ENCODE results near the gene CXCL17.

CXCL17 gene

DNA sequence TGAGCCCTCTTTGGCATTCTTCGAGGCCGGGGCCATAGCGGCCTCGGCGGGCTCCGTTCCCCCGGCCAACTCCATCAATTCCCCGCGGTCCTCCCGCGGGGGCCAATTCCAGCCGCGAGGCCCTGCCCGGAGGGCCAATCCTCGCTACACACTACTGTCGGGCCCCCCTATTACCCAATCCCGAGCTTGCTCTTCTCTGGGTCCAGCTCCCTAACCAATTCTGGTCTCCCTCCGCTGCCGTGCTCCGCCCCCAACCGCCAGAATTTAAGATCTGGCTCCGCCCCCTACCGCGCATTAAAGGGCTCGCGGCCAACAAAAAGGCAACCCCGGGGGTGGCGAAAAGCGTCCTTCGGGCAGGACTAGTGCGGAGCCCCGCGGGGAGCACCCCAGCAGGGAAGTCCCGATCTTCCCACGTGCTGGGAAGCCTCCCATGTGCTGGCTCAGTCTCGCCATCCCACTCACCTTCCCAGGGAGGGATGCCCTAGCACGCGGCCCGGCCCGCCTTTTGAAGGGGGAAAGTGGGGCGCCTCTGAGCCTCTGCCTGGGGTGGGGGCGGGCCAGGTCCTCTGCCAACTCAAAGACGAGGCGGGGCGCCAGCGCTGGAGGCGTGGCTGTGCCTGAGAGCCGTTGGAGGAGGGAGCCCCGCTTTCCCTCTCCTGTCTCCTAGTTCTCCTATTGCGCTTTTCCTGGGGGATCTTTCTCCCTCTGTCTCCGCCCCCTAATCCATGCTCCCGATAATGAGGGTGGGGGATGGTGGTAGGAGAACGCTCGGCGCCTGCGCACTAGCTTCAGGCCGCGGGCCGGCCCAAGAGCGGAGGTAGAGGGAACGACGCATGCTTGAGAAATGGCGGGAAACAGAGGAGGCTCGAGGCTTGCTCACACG, 19.0 kb downstream of the CXCL17 start:
- DNase-seq = no peak

DNA sequence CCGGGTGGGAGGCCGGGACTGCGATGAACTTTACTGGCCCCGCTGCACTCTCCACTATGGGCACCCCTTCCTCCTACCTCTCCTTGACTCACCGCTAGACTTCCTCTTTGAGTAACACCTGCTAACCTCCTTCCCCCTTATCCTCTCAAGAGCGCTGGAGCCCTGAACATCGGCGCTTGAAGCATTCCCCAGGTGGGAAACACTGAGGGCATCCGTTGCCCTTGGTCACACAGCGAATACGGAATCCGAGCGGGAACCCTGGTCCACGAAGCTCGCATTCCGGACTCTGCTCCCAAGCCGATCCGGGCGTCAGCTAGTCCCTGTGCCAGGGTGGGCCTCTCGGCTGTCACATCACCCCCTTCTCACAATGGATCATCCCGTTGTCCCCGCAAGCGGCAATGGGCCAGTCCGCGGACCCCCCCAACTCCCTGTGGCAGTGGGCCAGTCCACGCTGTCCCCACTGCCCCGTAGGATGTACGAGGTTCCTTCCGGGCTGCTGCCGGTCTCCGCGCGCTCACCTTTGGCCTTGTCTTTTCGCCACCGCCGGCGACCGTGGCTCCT, 19.8 kb downstream of the CXCL17 start:
- no peak for DNase-seq

DNA sequence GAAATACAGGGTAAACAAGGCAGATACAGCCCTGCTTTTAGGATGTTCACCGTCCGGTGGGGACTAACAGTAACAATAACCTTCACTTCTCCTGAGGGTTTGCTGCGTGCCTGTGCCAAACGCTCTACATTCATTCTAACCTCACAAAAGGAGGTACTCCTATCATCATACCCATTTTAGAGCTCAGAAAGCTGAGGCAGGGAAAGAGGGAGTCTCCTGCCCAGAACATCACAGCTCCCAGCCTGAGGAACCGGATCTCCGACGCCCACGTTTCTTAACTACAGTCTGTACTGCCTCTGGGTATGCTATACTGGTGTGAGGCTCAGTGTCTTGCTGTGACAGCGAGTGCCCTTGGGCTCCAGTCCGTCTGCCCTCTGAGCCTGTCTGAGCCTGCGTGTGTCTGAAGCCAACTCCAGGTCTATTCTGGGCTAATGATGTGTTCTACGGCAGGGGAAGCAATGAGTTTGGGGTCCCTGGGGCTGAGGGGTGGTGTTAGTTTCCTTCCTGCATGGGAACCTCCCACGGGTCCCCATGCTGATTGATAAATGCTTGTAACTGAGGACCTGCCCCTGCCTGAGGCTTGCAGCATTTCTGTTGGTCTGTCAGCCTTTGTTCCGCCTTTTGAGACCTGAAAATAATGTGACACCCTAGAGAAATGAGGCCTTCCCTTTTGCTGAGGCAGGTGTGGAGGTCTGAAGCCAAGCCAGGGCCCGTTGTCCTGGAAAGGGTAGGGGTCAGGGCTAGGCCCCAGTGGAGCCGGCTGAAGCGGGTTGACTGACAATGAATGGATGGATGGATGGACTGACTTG, 20.4 kb downstream of the CXCL17 start:
- no peak for DNase-seq

DNA sequence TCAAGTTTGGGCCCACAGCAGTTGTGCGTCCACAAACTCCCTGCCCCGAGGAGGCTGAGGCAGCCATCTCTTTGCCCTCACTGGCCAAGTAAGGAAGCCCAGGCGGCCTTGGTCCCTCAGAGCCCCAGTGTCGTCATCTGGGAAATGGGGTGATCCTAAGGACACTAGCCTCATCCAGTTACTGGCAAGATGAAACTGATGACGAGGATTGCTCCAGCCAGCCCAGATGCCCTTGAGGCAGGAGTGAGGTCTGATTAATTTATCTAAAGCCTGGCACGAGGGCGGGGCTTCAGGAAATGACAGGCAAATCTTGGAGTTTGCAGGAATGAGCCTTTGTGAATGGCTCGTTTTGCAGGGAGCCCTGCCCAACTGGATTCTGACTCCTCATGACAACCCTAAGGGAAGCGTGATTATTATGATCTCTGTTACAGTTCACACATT, 21.1 kb downstream of the CXCL17 start:
- DNase-seq = no peak

DNA sequence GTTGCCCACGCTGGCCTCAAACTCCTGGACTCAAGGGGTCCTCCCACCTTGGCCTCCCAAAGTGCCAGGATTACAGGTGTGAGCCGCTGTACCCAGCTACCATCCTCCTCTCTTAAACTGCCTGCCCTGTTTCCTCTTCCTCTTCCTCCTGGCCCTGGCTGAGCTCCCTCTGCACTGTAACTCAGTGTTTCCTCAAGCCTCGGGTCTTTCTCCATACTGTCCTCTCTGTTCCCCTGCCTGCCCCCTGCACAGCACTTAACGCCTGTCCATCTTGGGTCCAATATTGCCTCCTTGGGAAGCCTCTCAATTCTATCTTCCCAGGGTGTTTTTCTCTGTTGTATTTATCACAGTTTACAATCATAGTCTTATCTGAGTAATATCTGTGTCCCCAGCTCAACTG, 21.6 kb downstream of the CXCL17 start:
- DNase-seq = no peak

GRCh38 chr19:42420055-42420544, 22.6 kb downstream of the CXCL17 start:
- DNase-seq = peak; percentile 6

DNA sequence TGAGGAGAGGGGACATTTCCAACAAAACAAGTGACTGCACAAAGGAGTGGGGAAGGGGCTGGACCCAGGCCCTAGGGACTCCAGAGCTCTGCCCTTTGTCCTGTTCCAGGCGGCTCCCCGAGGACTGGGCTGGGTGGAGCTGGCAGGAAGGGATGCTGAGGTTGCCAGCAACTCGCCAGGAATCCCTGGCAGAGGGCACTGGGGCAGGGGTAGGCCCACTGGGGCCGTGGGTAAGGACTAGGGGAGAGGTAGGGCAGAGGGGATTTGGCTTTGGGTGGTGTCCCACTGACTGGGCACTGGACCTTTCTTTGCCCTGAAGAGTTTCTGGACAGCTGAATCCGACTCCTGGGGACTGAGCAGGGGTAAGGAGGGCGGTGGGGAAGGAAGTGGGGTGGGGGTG, 23.4 kb downstream of the CXCL17 start:
- no peak for DNase-seq

DNA sequence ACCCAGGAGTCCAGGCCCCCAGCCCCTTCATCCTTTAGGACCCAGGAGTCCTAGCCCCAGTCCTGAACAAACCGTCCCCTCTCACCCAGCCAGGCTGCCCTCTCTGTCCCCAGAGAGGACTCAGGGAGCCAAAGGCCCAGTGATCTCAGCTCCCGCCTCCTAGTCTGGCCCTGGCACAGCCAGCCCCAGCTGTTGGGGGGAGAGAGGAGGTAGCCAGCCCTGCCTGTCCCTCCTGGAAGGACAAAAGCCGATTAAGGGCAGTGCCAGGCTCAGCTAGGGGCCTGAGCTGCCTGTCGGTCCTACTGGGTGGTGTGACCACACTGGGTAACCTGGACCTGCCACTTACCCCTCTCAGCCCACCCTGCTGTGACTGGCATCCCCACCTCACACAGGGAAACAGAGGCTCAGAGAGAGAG, 30.1 kb downstream of the CXCL17 start:
- no peak for DNase-seq

- DNase-seq = no peak
Measured at GRCh38 chr19:42412227-42412626, 30.5 kb downstream of the CXCL17 start.

DNA sequence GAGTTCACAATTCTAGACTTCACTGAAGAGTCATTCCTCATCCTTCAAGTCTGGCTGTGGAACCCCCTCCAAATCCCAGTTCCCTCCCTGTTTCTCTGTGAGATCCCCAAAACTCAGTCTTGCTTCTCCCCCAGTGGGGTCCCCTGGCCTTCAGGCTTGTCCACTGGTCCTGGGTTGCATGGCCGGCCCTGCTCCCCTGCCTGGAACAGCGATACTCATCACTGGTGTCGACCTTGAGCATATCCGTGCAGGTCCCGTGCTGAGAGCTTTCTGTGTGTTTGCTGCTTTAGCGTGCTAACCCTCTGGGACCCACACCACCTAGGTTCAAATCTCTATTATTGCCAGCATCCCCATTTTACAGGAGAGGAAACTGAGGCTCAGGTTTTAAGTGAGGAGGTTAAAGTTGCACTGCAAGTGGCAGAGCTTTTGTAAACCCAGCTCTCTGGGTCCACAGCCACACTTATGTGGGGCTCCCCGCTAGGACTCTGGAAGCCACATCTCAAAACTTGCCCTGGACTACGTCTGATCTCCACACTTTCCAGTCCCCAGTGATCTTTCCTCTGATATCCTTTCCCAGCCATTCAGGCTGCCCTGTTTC, 31.1 kb downstream of the CXCL17 start:
- DNase-seq = no peak

GRCh38 chr19:42410371-42410770, 32.4 kb downstream of the CXCL17 start:
- DNase-seq = no peak

- no peak for DNase-seq
Measured at GRCh38 chr19:42409477-42409876, 33.3 kb downstream of the CXCL17 start.

DNA sequence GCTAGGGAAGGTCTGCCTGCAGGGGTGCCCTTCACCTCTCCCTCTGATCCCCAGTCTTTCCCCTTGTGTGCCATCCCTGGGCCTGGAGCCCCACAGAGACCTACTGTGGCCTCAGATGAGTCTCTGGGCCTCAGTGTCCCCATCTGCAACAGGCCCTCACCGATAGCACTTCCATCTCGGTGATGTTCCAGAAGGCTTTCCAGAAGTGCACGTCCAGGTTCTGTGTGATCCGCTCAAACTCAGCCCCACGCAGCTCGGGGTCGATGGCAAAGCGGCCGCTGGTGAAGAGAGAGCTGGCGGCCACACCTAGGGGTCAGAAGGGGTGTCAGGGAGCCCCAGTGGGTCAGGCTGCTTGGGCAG, 35.0 kb downstream of the CXCL17 start:
- DNase-seq = no peak

- DNase-seq = no peak
Measured at GRCh38 chr19:42407085-42407815, 35.5 kb downstream of the CXCL17 start.

DNA sequence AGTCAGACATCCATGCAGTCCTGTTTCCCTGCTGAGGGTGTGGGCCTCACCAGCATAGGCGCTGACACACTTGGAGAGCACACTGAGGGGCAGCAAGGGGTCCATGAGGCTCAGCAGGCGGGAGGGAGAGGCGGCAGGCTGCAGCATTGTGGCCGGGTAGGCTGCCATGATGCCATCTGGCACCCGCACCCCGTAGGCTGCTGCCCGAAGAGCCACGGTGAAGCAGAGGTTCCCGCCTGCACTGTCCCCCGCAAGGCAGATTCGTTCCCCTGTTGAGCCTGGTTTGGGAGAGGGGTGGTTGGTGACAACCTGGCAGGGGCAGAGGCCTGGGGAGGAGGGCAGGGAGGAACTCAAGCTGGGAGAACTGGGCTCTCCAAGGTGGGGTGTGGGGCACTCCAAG, 36.6 kb downstream of the CXCL17 start:
- no peak for DNase-seq

GRCh38 chr19:42403586-42403985, 39.2 kb downstream of the CXCL17 start:
- DNase-seq = no peak

- no peak for DNase-seq
Measured at GRCh38 chr19:42402376-42403116, 40.2 kb downstream of the CXCL17 start.

- no peak for DNase-seq
Measured at GRCh38 chr19:42401365-42402303, 41.1 kb downstream of the CXCL17 start.

DNA sequence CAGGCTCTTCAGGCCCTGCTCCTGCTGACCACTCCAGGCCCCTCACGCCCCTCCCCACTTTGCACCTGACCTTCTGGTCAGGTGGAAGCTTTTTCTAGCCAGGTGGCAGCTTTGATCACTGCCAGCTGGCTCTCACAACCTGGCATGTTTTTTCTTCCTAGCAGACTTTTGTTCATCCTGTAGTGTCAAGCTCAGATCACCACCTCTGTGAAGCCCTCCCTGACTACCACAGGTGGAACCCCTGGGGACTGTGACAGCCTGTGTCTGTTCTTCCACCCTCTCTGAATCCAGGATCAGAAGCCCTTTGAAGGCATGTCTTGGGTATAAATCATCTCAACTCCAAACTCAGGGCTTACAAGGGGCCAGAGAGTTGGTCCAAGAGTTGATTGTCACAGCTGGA, 42.3 kb downstream of the CXCL17 start:
- no peak for DNase-seq
